ENCODE results near the gene OR1I1.

Gene OR1I1

DNA sequence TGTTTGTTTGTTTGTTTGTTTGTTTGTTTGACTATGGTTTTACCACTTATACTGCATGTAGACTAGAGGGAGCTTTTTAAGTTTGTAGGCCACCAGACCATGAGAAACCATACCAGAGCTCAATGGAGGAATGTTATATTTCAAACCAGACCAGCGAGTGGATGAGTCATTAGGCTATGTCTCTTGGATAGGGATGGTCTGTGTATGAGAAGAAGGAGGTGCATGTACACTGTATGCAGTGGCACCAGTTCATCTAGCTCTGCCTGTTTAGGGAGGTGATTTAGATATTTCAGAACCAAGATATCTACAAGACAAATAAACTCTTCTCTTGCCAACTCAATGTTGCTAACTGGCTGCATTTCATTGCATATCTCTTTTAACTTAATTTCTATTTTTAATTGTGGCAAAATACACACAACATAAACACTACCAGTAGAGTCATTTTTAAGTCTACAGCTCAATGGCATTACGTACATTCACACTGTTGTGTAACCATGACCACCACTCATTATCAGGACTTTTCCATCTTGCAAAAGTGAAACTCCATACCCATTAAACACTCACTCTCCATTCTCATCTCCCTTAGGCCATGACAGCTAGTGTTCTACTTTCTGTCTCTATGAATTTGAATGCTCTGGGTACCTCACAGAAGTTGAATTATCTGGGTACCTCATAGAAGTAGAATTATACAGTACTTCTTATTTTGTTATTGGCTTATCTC, 54.4 kb downstream of the OR1I1 start:
- peak; percentile 58 for DNase-seq (ENCODE audit: low read depth)
- no peak overlapping the region for H3K4me3 ChIP-seq (ENCODE audit: low read depth, low read length)
- TF ChIP-seq, protein P1, sequence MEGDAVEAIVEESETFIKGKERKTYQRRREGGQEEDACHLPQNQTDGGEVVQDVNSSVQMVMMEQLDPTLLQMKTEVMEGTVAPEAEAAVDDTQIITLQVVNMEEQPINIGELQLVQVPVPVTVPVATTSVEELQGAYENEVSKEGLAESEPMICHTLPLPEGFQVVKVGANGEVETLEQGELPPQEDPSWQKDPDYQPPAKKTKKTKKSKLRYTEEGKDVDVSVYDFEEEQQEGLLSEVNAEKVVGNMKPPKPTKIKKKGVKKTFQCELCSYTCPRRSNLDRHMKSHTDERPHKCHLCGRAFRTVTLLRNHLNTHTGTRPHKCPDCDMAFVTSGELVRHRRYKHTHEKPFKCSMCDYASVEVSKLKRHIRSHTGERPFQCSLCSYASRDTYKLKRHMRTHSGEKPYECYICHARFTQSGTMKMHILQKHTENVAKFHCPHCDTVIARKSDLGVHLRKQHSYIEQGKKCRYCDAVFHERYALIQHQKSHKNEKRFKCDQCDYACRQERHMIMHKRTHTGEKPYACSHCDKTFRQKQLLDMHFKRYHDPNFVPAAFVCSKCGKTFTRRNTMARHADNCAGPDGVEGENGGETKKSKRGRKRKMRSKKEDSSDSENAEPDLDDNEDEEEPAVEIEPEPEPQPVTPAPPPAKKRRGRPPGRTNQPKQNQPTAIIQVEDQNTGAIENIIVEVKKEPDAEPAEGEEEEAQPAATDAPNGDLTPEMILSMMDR (conservative IDR thresholded peaks at IDR 0.05; ENCODE audit: low read depth, low read length) = no peak

DNA sequence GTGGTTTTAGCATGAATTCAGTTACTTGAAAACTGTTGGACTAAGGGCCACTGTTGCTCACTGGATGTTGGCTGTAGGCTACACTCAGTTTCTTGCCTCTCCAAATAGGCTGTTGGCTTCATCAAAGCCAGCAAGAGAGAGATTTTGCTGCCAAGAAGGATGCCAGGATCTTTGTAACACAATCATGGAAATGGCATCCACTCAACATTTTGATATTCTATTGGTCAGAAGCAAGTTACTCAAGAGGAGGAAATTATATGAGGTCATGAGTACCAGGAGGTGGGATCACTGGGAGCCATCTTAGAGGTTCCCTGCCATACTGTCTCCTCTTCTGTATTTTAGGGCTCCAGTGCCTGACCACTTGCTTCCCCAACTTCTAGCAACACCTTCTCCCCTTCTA, 55.8 kb downstream of the OR1I1 start:
- DNase-seq (ENCODE audit: low read depth) = no peak
- TF ChIP-seq, protein P1 (conservative IDR thresholded peaks at IDR 0.05; ENCODE audit: low read depth, low read length) = no peak
- no peak overlapping the region for H3K4me3 ChIP-seq (ENCODE audit: low read depth, low read length)

DNA sequence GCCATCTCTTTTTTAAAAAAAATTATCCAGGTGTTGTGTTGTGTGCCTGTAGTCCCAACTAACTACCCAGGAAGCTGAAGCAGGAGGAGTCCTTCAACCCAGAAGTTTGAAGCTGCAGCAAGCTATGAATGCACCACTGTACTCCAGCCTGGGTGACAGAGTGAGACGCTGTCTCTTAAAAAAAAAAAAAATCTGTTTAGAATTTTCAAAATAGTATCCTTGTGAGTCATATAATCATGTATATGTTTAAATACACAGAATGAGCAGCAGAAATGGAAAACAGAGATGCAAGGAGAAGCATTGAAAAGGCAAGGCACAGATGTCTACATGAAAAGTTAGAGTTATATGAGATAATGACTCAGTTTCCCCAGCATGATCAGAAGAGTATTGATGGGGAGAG, 56.4 kb downstream of the OR1I1 start:
- TF ChIP-seq, protein P1 (conservative IDR thresholded peaks at IDR 0.05; ENCODE audit: low read depth, low read length) = no peak
- DNase-seq (ENCODE audit: low read depth) = no peak

DNA sequence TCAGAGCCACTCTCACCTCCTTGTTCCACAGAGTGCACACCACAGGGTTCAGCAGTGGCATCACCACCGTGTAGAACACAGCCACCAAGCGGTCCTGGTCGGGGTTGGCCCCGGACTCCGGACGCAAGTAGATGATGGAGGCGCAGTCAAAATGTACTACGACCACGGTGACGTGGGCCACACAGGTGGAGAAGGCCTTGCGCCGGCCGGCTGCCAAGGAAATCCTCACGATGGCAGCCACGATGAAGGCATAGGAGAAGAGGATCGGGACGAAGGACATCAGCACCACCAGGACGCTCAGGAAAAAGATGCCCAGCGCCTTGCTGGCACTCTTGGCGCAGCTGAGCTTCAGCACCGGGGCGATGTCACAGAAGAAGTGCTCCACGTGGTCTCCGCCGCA, 59.1 kb downstream of the OR1I1 start:
- no peak for DNase-seq (ENCODE audit: low read depth)
- TF ChIP-seq, protein P1 (conservative IDR thresholded peaks at IDR 0.05; ENCODE audit: low read depth, low read length) = no peak
- H3K4me3 ChIP-seq (ENCODE audit: low read depth, low read length) = no peak overlapping the region

More for the DNA sequence above, 56.4 kb downstream of the OR1I1 start:
- H3K4me3 ChIP-seq (ENCODE audit: low read depth, low read length) = no peak overlapping the region

DNA sequence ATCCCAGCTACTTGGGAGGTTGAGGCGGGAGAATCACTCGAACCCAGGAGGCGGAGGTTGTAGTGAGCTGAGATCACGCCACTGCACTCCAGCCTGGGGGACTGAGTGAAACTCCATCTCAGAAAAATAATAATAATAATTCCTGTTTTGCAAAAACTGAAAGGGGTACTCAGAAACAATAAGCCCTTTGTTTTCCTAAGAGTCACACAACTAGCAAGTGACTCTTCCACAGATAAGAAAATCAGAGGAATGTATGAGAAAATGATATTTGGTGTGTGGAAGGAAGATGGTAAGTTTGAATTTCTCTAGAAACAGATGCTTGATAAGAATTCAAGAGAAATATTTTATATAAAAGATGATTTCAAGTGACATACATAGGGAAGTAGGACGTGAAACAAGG, 60.3 kb downstream of the OR1I1 start:
- TF ChIP-seq, protein P1 (conservative IDR thresholded peaks at IDR 0.05; ENCODE audit: low read depth, low read length) = no peak
- H3K4me3 ChIP-seq (ENCODE audit: low read depth, low read length) = no peak overlapping the region
- no peak for DNase-seq (ENCODE audit: low read depth)

All from choroid plexus epithelial cell (primary cell).